ENCODE results near the gene ENPP6.

Gene ENPP6

GRCh38 chr4:184190711-184191110 is 27.0 kb downstream of the ENPP6 start:
- no peak for DNase-seq (ENCODE audit: low read depth in 2 of 2)

- DNase-seq (ENCODE audit: low read depth in 2 of 2), result no peak
These were observed 27.7 kb downstream of the ENPP6 start for GRCh38 chr4:184189966-184190365.

GRCh38 chr4:184188443-184189400 is 29.0 kb downstream of the ENPP6 start:
- no peak for DNase-seq (ENCODE audit: low read depth in 2 of 2)

GRCh38 chr4:184177271-184177670 is 40.4 kb downstream of the ENPP6 start:
- DNase-seq (ENCODE audit: low read depth in 2 of 2), result no peak

- DNase-seq (ENCODE audit: low read depth in 2 of 2), result no peak
These were observed 42.8 kb downstream of the ENPP6 start for GRCh38 chr4:184174571-184175488.

- no peak for DNase-seq (ENCODE audit: low read depth in 2 of 2)
These were observed 46.7 kb downstream of the ENPP6 start for GRCh38 chr4:184171011-184171410.

GRCh38 chr4:184169225-184169867 is 48.3 kb downstream of the ENPP6 start:
- DNase-seq (ENCODE audit: low read depth in 2 of 2), result no peak

GRCh38 chr4:184168406-184169019 is 49.2 kb downstream of the ENPP6 start:
- DNase-seq (ENCODE audit: low read depth in 2 of 2), result peak in 1 of 2 donors; percentile 13

GRCh38 chr4:184167576-184167975 is 50.1 kb downstream of the ENPP6 start:
- no peak for DNase-seq (ENCODE audit: low read depth in 2 of 2)

GRCh38 chr4:184166736-184167135 is 50.9 kb downstream of the ENPP6 start:
- no peak for DNase-seq (ENCODE audit: low read depth in 2 of 2)

- DNase-seq (ENCODE audit: low read depth in 2 of 2), result no peak
These were observed 52.4 kb downstream of the ENPP6 start for GRCh38 chr4:184165291-184165690.

GRCh38 chr4:184163813-184164212 is 53.9 kb downstream of the ENPP6 start:
- DNase-seq (ENCODE audit: low read depth in 2 of 2), result no peak

GRCh38 chr4:184162596-184162995 is 55.1 kb downstream of the ENPP6 start:
- no peak for DNase-seq (ENCODE audit: low read depth in 2 of 2)

GRCh38 chr4:184157322-184157721 is 60.4 kb downstream of the ENPP6 start:
- no peak for DNase-seq (ENCODE audit: low read depth in 2 of 2)

GRCh38 chr4:184156163-184156920 is 61.3 kb downstream of the ENPP6 start:
- DNase-seq (ENCODE audit: low read depth in 2 of 2), result no peak

- DNase-seq (ENCODE audit: low read depth in 2 of 2), result no peak
These were observed 63.5 kb downstream of the ENPP6 start for GRCh38 chr4:184154199-184154598.

- no peak for DNase-seq (ENCODE audit: low read depth in 2 of 2)
These were observed 63.9 kb downstream of the ENPP6 start for GRCh38 chr4:184153781-184154180.

GRCh38 chr4:184151988-184152485 is 65.6 kb downstream of the ENPP6 start:
- DNase-seq (ENCODE audit: low read depth in 2 of 2), result no peak

- DNase-seq (ENCODE audit: low read depth in 2 of 2), result no peak
These were observed 67.4 kb downstream of the ENPP6 start for GRCh38 chr4:184150102-184150839.
